COR-L47 (cell line): ENCODE measurements around the gene MYO10.
A peak's percentile ranks its signal among the peaks of the same experiment; 100 is the strongest.

Experiments
- DNase-seq: peaks from one replicate; lab custom pipeline; 2025; lab: John Stamatoyannopoulos, UW

The MYO10 gene

GRCh38 chr5:16617274-16617968, 318.7 kb downstream of the MYO10 start:
- no peak for DNase-seq

GRCh38 chr5:16616536-16617273, 319.4 kb downstream of the MYO10 start, which contains the start of gene RETREG1:
Gene RETREG1, minus strand, starts transcription at chr5:16616997. Its CDS starts 26 bp downstream, at chr5:16616971.
- peak; percentile 59 for DNase-seq

- DNase-seq, result peak; percentile 25
Observed at GRCh38 chr5:16615741-16616535, 320.1 kb downstream of the MYO10 start.

- no peak for DNase-seq
Observed at GRCh38 chr5:16612007-16612406, 324.1 kb downstream of the MYO10 start.
